KBM-7 (cell line): Measurements from ENCODE around the gene SERPINI1.
"Not testable (repeated sequence)": the region's sequence is repeated elsewhere in the genome, so short reads cannot be mapped to it uniquely, and the experiment has no call there.

Experiments
- DNase-seq: peaks from one replicate; pipeline ENCODE4 v3.0.0-alpha.2; 2015
- in situ Hi-C: fragments of 300-500 bp; cut with MboI; formaldehyde crosslinking; loops from 2 replicates; pipeline ENCODE4 v1.14.3; 2020; ENCODE audit warnings: low sequenced_read_pairs, low pct_unique_long_range_greater_than_20kb, mixed read lengths

Gene SERPINI1

GRCh38 chr3:167776066-167776685 is 40.7 kb downstream of the SERPINI1 start:
- in situ Hi-C loops: no loop called here
- DNase-seq: no peak

- in situ Hi-C loops: no loop called here
- DNase-seq: no peak
These were observed 41.8 kb downstream of the SERPINI1 start for GRCh38 chr3:167777356-167777755.

- no peak for DNase-seq
- in situ Hi-C loops: no loop called here
These were observed 44.8 kb downstream of the SERPINI1 start for GRCh38 chr3:167780214-167780883.

- in situ Hi-C loops: no loop called here
- no peak for DNase-seq
These were observed 48.3 kb downstream of the SERPINI1 start for GRCh38 chr3:167783781-167784180.

GRCh38 chr3:167785790-167786189 is 50.3 kb downstream of the SERPINI1 start:
- in situ Hi-C loops: no loop called here
- DNase-seq: no peak

GRCh38 chr3:167787440-167787839 is 51.9 kb downstream of the SERPINI1 start:
- in situ Hi-C loops: no loop called here
- DNase-seq: no peak

GRCh38 chr3:167798443-167798842 is 62.9 kb downstream of the SERPINI1 start:
- in situ Hi-C loops: no loop called here
- DNase-seq: no peak

- in situ Hi-C loops: no loop called here
- DNase-seq: no peak
These were observed 73.4 kb downstream of the SERPINI1 start for GRCh38 chr3:167808910-167809309.

GRCh38 chr3:167810236-167810635 is 74.7 kb downstream of the SERPINI1 start:
- in situ Hi-C loops: no loop called here
- DNase-seq: no peak

GRCh38 chr3:167811031-167811430 is 75.5 kb downstream of the SERPINI1 start:
- in situ Hi-C loops: no loop called here
- no peak for DNase-seq

GRCh38 chr3:167813169-167814123 is 77.9 kb downstream of the SERPINI1 start:
- no peak for DNase-seq
- in situ Hi-C loops: no loop called here

GRCh38 chr3:167814441-167814951 is 79.0 kb downstream of the SERPINI1 start:
- in situ Hi-C loops: no loop called here
- DNase-seq: no peak

- in situ Hi-C loops: no loop called here
These were observed 81.4 kb downstream of the SERPINI1 start for GRCh38 chr3:167816953-167817352.

GRCh38 chr3:167820102-167820865 is 84.8 kb downstream of the SERPINI1 start:
- in situ Hi-C loops: no loop called here
- DNase-seq: no peak

More at GRCh38 chr3:167816953-167817352, 81.4 kb downstream of the SERPINI1 start:
- no peak for DNase-seq

- in situ Hi-C loops: no loop called here
These were observed 85.8 kb downstream of the SERPINI1 start for GRCh38 chr3:167821248-167821805.

GRCh38 chr3:167823738-167824137 is 88.2 kb downstream of the SERPINI1 start:
- DNase-seq: no peak
- in situ Hi-C loops: no loop called here

More at GRCh38 chr3:167821248-167821805, 85.8 kb downstream of the SERPINI1 start:
- no peak for DNase-seq

- DNase-seq, in situ Hi-C loops: not testable (repeated sequence)
These were observed 92.1 kb downstream of the SERPINI1 start for GRCh38 chr3:167827588-167827987.

- in situ Hi-C loops: no loop called here
- DNase-seq: no peak
These were observed 93.5 kb downstream of the SERPINI1 start for GRCh38 chr3:167829071-167829470.

- in situ Hi-C loops: no loop called here
- DNase-seq: no peak
These were observed 94.5 kb downstream of the SERPINI1 start for GRCh38 chr3:167830007-167830406.
